CD14-positive monocyte (primary cell): ENCODE measurements around the gene COL19A1. TPM values are rescaled to one million over a fixed set of nuclear protein-coding genes. Genes with fewer than 3 reads are reported as not detected.

Source experiments
- DNase-seq, 3 donors: peaks; one replicate each; pipeline ENCODE4 v3.0.0-alpha.2; 2011 to 2022
- H2AFZ ChIP-seq: 2 replicates; pipeline ENCODE4 v1.6.0; 2012; ENCODE audit warnings: mild to moderate bottlenecking, low read depth, low read length, inconsistent platforms; ENCODE audit not compliant: insufficient read depth, poor library complexity, severe bottlenecking
- H3K27ac ChIP-seq, 2 donors: 1 replicate in 1 of 2; 2 replicates in 1 of 2; pipeline ENCODE4 v1.5.1; 2012 to 2013; ENCODE audit warnings: low read length in 2 of 2, control low read depth in 1 of 2, inconsistent platforms in 1 of 2, low read depth in 1 of 2, mild to moderate bottlenecking in 1 of 2
- H3K27me3 ChIP-seq, 2 donors: one replicate each; pipeline versions ENCODE4 v1.6.0 to v1.6.1; 2011 to 2013; ENCODE audit warnings: low read length in 2 of 2; ENCODE audit not compliant: control insufficient read depth in 2 of 2, insufficient read depth in 2 of 2
- H3K36me3 ChIP-seq, 2 donors: replicated peaks in 1 of 2; 1 replicate in 1 of 2; 2 replicates in 1 of 2; pipeline versions ENCODE4 v1.5.1 to v1.6.1; 2012 to 2013; ENCODE audit warnings: low read length in 2 of 2, control low read depth in 1 of 2, inconsistent platforms in 1 of 2, mild to moderate bottlenecking in 1 of 2; ENCODE audit not compliant: insufficient read depth in 2 of 2, control insufficient read depth in 1 of 2
- H3K4me1 ChIP-seq, 2 donors: 1 replicate in 1 of 2; 2 replicates in 1 of 2; pipeline versions ENCODE4 v1.5.1 to v1.6.1; 2012 to 2013; ENCODE audit warnings: low read length in 2 of 2, control low read depth in 1 of 2, inconsistent platforms in 1 of 2, mild to moderate bottlenecking in 1 of 2, moderate library complexity in 1 of 2; ENCODE audit not compliant: insufficient read depth in 2 of 2, control insufficient read depth in 1 of 2
- H3K4me2 ChIP-seq: replicated peaks from 2 replicates; pipeline ENCODE3; 2012; ENCODE audit warnings: low read length, moderate library complexity, mild to moderate bottlenecking; ENCODE audit not compliant: poor library complexity, severe bottlenecking; ENCODE audit errors: extremely low read depth
- H3K4me3 ChIP-seq, 3 experiments: fragments of 200-600 bp in 1 of 3; sonication (generic) in 1 of 3; replicated peaks in 1 of 3; 1 replicate in 2 of 3; 2 replicates in 1 of 3; pipeline ENCODE4 v1.5.1; 2011 to 2013; ENCODE audit warnings: low read length in 3 of 3, mild to moderate bottlenecking in 3 of 3, control low read depth in 2 of 3, low read depth in 2 of 3, inconsistent platforms in 1 of 3, moderate library complexity in 1 of 3
- H3K79me2 ChIP-seq: 2 replicates; pipeline ENCODE4 v1.6.0; 2012; ENCODE audit warnings: mild to moderate bottlenecking, control low read depth, inconsistent platforms, low read length, moderate library complexity; ENCODE audit not compliant: insufficient read depth
- H3K9ac ChIP-seq: 2 replicates; pipeline ENCODE4 v1.6.0; 2017; ENCODE audit warnings: low read length, mild to moderate bottlenecking; ENCODE audit not compliant: insufficient read depth, poor library complexity, severe bottlenecking
- H3K9me3 ChIP-seq, 2 donors: replicated peaks in 1 of 2; 1 replicate in 1 of 2; 2 replicates in 1 of 2; pipeline versions ENCODE4 v1.5.1 to v1.6.1; 2012 to 2013; ENCODE audit warnings: low read length in 2 of 2, control low read depth in 1 of 2; ENCODE audit not compliant: control insufficient read depth in 1 of 2, insufficient read depth in 1 of 2
- H4K20me1 ChIP-seq: 2 replicates; pipeline ENCODE4 v1.6.0; 2012; ENCODE audit warnings: mild to moderate bottlenecking, low read length, control low read depth, moderate library complexity; ENCODE audit not compliant: insufficient read depth
- H3K27ac Mint-ChIP-seq, 7 donors: one replicate each; pipeline ENCODE4 v1.8.0; 2020; ENCODE audit warnings: mild to moderate bottlenecking in 7 of 7, mixed read lengths in 7 of 7, moderate library complexity in 6 of 7, inconsistent platforms in 2 of 7
- H3K27me3 Mint-ChIP-seq, 3 donors: one replicate each; pipeline ENCODE4 v1.8.0; 2021 to 2022; ENCODE audit warnings: low read depth in 3 of 3, mild to moderate bottlenecking in 3 of 3, mixed read lengths in 3 of 3, moderate library complexity in 3 of 3, inconsistent platforms in 1 of 3
- H3K36me3 Mint-ChIP-seq, 2 donors: one replicate each; pipeline ENCODE4 v1.8.0; 2020; ENCODE audit warnings: mixed read lengths in 2 of 2, inconsistent platforms in 1 of 2, mild to moderate bottlenecking in 1 of 2
- H3K4me1 Mint-ChIP-seq: one replicate; pipeline ENCODE4 v1.8.0; 2020; ENCODE audit warnings: mild to moderate bottlenecking, mixed read lengths
- H3K4me3 Mint-ChIP-seq, 2 donors: one replicate each; pipeline ENCODE4 v1.8.0; 2020; ENCODE audit warnings: mild to moderate bottlenecking in 2 of 2, mixed read lengths in 2 of 2, moderate library complexity in 1 of 2
- H3K9me3 Mint-ChIP-seq, 7 donors: one replicate each; pipeline ENCODE4 v1.8.0; 2020 to 2022; ENCODE audit warnings: mixed read lengths in 7 of 7, mild to moderate bottlenecking in 6 of 7, moderate library complexity in 6 of 7, inconsistent platforms in 2 of 7
- CTCF ChIP-seq: fragments of 200-600 bp; IDR thresholded peaks from one replicate; pipeline ENCODE4 v1.8.0; 2022; ENCODE audit warnings: antibody characterized with exemption, mild to moderate bottlenecking
- WGBS: methylation state at CpG from one replicate; pipeline ENCODE4 v1.1.5; 2013; ENCODE audit warnings: missing lambda C conversion rate; ENCODE audit not compliant: insufficient coverage; 5-methylcytosine and 5-hydroxymethylcytosine counted together
- intact Hi-C, 2 donors: fragments of 100-400 bp; cut with micrococcal nuclease; formaldehyde crosslinking; loops; one replicate each; pipeline versions ENCODE4 v1.15.0 to v1.15.1; 2023
- polyA plus RNA-seq, 3 donors: library from polyadenylated mRNA; depleted of rRNA in 1 of 3; unstranded in 2 of 3; stranded (reverse) in 1 of 3; fragments of 300-500 nt in 2 of 3; fragments of >200 nt in 1 of 3; fragmentation: Illumina TruSeq in 2 of 3; gene quantifications; 1 replicate in 2 of 3; 2 replicates in 1 of 3; pipeline ENCODE4 v1.2.3, GENCODE V29; 2012 to 2021

COL19A1 gene
- polyA plus RNA-seq, 3 donors = not detected

- H3K9ac ChIP-seq = no peak overlapping the region
- H3K4me1 Mint-ChIP-seq = no peaks in the 10 kb centered on the region
- H3K9me3 Mint-ChIP-seq = no peaks in the 10 kb centered on the region
- H3K4me3 ChIP-seq = no peak overlapping the region
- H3K4me3 Mint-ChIP-seq = no peak overlapping the region
- intact Hi-C loops = no loop called here
- H3K27ac Mint-ChIP-seq = peak overlapping the region in 1 of 7 donors; percentile 15
- no peaks in the 10 kb centered on the region for H3K9me3 ChIP-seq
- no peaks in the 10 kb centered on the region for H3K4me1 ChIP-seq
- H3K79me2 ChIP-seq = no peaks in the 10 kb centered on the region
- no peak overlapping the region for H2AFZ ChIP-seq
- no peak overlapping the region for H3K4me2 ChIP-seq
- no peak for TF ChIP-seq CTCF
- no peak overlapping the region for H3K27ac ChIP-seq
- no peaks in the 10 kb centered on the region for H4K20me1 ChIP-seq
- no peaks in the 10 kb centered on the region for H3K36me3 Mint-ChIP-seq
- H3K27me3 Mint-ChIP-seq = peaks cover 0 to 7% (median 2%) of the 10 kb centered on the region in 3 donors
- DNase-seq = no peak
- H3K27me3 ChIP-seq = no peaks in the 10 kb centered on the region
- no peaks in the 10 kb centered on the region for H3K36me3 ChIP-seq
Observed at GRCh38 chr6:70194421-70194820, 328.1 kb downstream of the COL19A1 start.

GRCh38 chr6:70196531-70196930 is 330.2 kb downstream of the COL19A1 start:
- H3K36me3 Mint-ChIP-seq = no peaks in the 10 kb centered on the region
- H3K36me3 ChIP-seq = no peaks in the 10 kb centered on the region
- no peaks in the 10 kb centered on the region for H3K4me1 Mint-ChIP-seq
- no peak overlapping the region for H3K4me3 ChIP-seq
- TF ChIP-seq CTCF = no peak
- no CpG with 5 or more reads among the region's 2 CpGs for WGBS
- no peak overlapping the region for H3K27ac ChIP-seq
- H4K20me1 ChIP-seq = no peaks in the 10 kb centered on the region
- no peak overlapping the region for H3K27ac Mint-ChIP-seq
- H3K9ac ChIP-seq = no peak overlapping the region
- no peaks in the 10 kb centered on the region for H3K27me3 ChIP-seq
- H3K4me1 ChIP-seq = no peaks in the 10 kb centered on the region
- no peaks in the 10 kb centered on the region for H3K79me2 ChIP-seq
- H3K9me3 ChIP-seq = no peaks in the 10 kb centered on the region
- intact Hi-C loops = no loop called here
- H3K4me2 ChIP-seq = no peak overlapping the region
- DNase-seq = no peak
- no peak overlapping the region for H2AFZ ChIP-seq
- no peaks in the 10 kb centered on the region for H3K9me3 Mint-ChIP-seq
- peaks cover 0 to 7% (median 2%) of the 10 kb centered on the region in 3 donors for H3K27me3 Mint-ChIP-seq
- no peak overlapping the region for H3K4me3 Mint-ChIP-seq
